Natural killer cell (primary cell): ENCODE data around the gene CEP170B. TPM values are rescaled to one million over a fixed set of nuclear protein-coding genes. Genes with fewer than 3 reads are reported as not detected.
A peak's percentile ranks its signal among the peaks of the same experiment; 100 is the strongest.
"Not testable (repeated sequence)": the region's sequence is repeated elsewhere in the genome, so short reads cannot be mapped to it uniquely, and the experiment has no call there.

Experiments
- ATAC-seq, 3 donors: fragments of 150-1000 bp in 2 of 3; fragments of 200-7000 bp in 1 of 3; cut with Tn5 transposase; 1 replicate in 1 of 3; 2 replicates in 2 of 3; pipeline ENCODE4 v1.10.0; 2021; ENCODE audit warnings: mild to moderate bottlenecking in 2 of 3, moderate library complexity in 2 of 3
- DNase-seq, 2 donors: peaks; one replicate each; pipeline versions ENCODE4 v3.0.0 to v3.0.0-alpha.2; 2013 to 2021; ENCODE audit warnings: mixed read lengths in 1 of 2
- H3K27ac ChIP-seq: one replicate; pipeline ENCODE4 v1.5.1; 2013; ENCODE audit warnings: mild to moderate bottlenecking, low read length
- H3K27me3 ChIP-seq: one replicate; pipeline ENCODE4 v1.6.1; 2013; ENCODE audit warnings: low read length; ENCODE audit not compliant: control insufficient read depth, insufficient read depth
- H3K36me3 ChIP-seq: one replicate; pipeline ENCODE4 v1.6.1; 2013; ENCODE audit warnings: low read length; ENCODE audit not compliant: control insufficient read depth, insufficient read depth
- H3K4me1 ChIP-seq: one replicate; pipeline ENCODE4 v1.6.1; 2013; ENCODE audit warnings: low read length; ENCODE audit not compliant: control insufficient read depth, insufficient read depth
- H3K4me3 ChIP-seq: one replicate; pipeline ENCODE4 v1.5.1; 2013; ENCODE audit warnings: low read length
- H3K9me3 ChIP-seq: one replicate; pipeline ENCODE4 v1.6.1; 2013; ENCODE audit warnings: low read length; ENCODE audit not compliant: control insufficient read depth, insufficient read depth
- H3K27ac Mint-ChIP-seq, 2 donors: one replicate each; pipeline ENCODE4 v1.8.0; 2022; ENCODE audit warnings: mild to moderate bottlenecking in 2 of 2, mixed read lengths in 2 of 2, moderate library complexity in 1 of 2
- H3K27me3 Mint-ChIP-seq, 2 donors: one replicate each; pipeline ENCODE4 v1.8.0; 2022; ENCODE audit warnings: low read depth in 2 of 2, mixed read lengths in 2 of 2
- H3K36me3 Mint-ChIP-seq: one replicate; pipeline ENCODE4 v1.8.0; 2022; ENCODE audit warnings: mixed read lengths
- H3K4me1 Mint-ChIP-seq, 2 donors: one replicate each; pipeline ENCODE4 v1.8.0; 2022; ENCODE audit warnings: mixed read lengths in 2 of 2
- H3K4me3 Mint-ChIP-seq: one replicate; pipeline ENCODE4 v1.8.0; 2022; ENCODE audit warnings: mild to moderate bottlenecking, moderate library complexity, mixed read lengths
- H3K9me3 Mint-ChIP-seq, 2 donors: one replicate each; pipeline ENCODE4 v1.8.0; 2022; ENCODE audit warnings: mixed read lengths in 2 of 2
- WGBS: methylation state at CpG from one replicate; pipeline ENCODE4 v1.1.7; 2013; ENCODE audit warnings: missing lambda C conversion rate; ENCODE audit not compliant: insufficient coverage; 5-methylcytosine and 5-hydroxymethylcytosine counted together
- intact Hi-C: fragments of 100-400 bp; cut with micrococcal nuclease; formaldehyde crosslinking; loops from one replicate; pipeline ENCODE4 v1.14.2; 2022
- total RNA-seq, 4 donors: library from RNA; stranded (reverse); fragments of 120-200 nt in 1 of 4; gene quantifications; one replicate each; pipeline versions ENCODE4 v1.2.3 to v1.2.4, GENCODE V29; 2013 to 2022
- TF ChIP-seq, protein P1 (sequence below): fragments of 200-600 bp; IDR thresholded peaks from one replicate; pipeline ENCODE4 v1.8.0; 2022; ENCODE audit warnings: antibody characterized with exemption

Gene CEP170B
- total RNA-seq, 3 donors from 2014 or later (not counting 1 experiment from before 2014, with no cell fraction given): 0.24 to 0.72 (median 0.30) TPM

DNA sequence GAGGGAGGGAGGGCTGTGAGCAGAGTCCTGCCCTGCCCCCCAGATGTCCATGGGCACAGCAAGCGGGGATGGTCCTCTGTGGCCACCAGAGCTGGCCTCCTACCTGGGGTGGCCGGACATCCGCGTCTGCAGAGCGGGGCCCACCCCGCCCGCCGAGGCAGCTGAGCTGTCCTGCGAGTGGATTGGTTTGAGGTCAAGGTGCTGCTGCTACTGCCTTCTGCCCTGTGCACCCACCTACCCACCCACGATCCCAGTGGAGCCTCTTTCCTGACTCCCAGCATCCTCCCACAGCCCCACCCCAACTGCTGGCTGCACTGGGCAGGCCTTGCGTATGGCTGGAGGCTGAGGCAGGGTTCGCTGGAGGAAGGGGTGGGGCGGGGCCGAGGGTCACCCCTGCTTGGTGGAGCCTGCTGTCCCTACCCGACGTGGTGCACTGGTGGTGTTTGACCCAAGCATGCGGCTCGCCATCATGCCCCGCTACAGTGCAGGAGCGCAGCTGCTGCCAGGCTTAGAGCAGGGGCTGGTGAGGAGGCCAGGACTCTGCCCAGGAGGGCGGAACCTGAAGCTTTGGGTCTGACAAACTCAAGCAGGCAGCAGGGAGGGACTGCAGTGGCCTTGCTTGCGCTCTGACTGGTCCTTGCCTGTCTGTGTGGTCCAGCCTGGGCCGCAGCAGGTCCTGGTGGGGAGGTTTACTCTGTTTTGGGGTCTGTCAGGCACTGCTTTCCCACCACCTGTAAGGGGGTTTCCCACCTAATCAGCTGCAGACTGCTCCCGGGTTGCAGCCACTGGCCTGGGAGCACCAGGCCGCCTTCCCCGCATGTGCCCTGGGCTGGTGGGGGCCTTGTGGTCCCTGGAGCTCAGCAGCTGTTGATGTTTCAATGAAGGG is 23.7 kb downstream of the CEP170B start:
- intact Hi-C loops: no loop called here
- Mint-ChIP-seq H3K4me1 (no peaks in the 10 kb centered on the region), H3K4me3 (no peak overlapping the region), H3K36me3 (no peaks in the 10 kb centered on the region), H3K27ac (no peak overlapping the region), H3K9me3 (no peaks in the 10 kb centered on the region), H3K27me3 (no peaks in the 10 kb centered on the region)
- no peaks in the 10 kb centered on the region for H3K36me3 ChIP-seq
- ATAC-seq (no peak), DNase-seq (peak in 1 of 2 donors; percentile 13)
- H3K4me3 ChIP-seq: no peak overlapping the region
- H3K27me3 ChIP-seq: no peaks in the 10 kb centered on the region
- H3K4me1 ChIP-seq: no peaks in the 10 kb centered on the region
- H3K27ac ChIP-seq: no peak overlapping the region
- TF ChIP-seq, protein P1, sequence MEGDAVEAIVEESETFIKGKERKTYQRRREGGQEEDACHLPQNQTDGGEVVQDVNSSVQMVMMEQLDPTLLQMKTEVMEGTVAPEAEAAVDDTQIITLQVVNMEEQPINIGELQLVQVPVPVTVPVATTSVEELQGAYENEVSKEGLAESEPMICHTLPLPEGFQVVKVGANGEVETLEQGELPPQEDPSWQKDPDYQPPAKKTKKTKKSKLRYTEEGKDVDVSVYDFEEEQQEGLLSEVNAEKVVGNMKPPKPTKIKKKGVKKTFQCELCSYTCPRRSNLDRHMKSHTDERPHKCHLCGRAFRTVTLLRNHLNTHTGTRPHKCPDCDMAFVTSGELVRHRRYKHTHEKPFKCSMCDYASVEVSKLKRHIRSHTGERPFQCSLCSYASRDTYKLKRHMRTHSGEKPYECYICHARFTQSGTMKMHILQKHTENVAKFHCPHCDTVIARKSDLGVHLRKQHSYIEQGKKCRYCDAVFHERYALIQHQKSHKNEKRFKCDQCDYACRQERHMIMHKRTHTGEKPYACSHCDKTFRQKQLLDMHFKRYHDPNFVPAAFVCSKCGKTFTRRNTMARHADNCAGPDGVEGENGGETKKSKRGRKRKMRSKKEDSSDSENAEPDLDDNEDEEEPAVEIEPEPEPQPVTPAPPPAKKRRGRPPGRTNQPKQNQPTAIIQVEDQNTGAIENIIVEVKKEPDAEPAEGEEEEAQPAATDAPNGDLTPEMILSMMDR: no peak
- WGBS: 91% methylated on average over 26 of the region's 26 CpGs
- H3K9me3 ChIP-seq: no peaks in the 10 kb centered on the region

DNA sequence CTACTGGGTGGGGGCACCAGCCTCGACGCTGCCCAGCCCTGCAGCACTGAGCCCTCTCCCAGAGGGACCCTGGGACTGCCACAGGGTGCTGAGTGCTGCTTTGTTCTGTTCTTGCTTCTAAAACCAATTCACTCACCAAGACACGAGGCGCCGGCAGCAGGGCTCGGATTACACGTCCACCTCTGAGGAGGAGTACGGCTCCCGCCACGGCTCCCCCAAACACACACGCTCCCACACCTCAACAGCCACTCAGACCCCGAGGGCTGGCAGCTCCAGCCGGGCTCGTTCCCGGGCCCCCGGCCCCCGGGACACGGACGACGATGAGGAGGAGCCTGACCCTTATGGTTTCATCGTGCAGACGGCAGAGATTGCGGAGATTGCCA is 24.3 kb downstream of the CEP170B start:
- H3K4me1 Mint-ChIP-seq: no peaks in the 10 kb centered on the region
- WGBS: 95% methylated on average over 23 of the region's 23 CpGs
- Histone ChIP-seq H3K27me3 (no peaks in the 10 kb centered on the region), H3K27ac (no peak overlapping the region), H3K36me3 (no peaks in the 10 kb centered on the region), H3K4me1 (no peaks in the 10 kb centered on the region), H3K4me3 (no peak overlapping the region), H3K9me3 (no peaks in the 10 kb centered on the region)
- H3K36me3 Mint-ChIP-seq: no peaks in the 10 kb centered on the region
- intact Hi-C loops: no loop called here
- DNase-seq (no peak), ATAC-seq (no peak)
- no peaks in the 10 kb centered on the region for H3K27me3 Mint-ChIP-seq
- H3K4me3 Mint-ChIP-seq: no peak overlapping the region
- H3K9me3 Mint-ChIP-seq: no peaks in the 10 kb centered on the region
- H3K27ac Mint-ChIP-seq: no peak overlapping the region
- TF ChIP-seq, protein P1: no peak

DNA sequence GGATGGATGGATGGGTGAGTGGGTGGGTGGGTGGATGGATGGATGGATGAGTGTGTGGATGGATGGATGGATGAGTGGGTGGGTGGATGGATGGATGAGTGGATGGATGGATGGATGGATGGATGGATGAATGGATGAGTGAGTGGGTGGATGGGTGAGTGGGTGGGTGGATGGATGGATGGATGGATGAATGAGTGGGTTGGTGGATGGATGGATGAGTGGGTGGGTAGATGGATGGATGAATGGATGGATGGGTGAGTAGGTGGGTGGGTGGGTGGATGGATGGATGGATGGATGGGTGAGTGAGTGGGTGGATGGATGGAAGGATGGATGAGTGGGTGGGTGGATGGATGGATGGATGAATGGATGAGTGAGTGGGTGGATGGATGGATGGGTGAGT is 25.2 kb downstream of the CEP170B start:
- H3K4me1 Mint-ChIP-seq, H3K4me3 ChIP-seq, ATAC-seq, intact Hi-C loops, H3K9me3 ChIP-seq, H3K36me3 ChIP-seq, H3K9me3 Mint-ChIP-seq, H3K27ac Mint-ChIP-seq, H3K27me3 ChIP-seq, H3K36me3 Mint-ChIP-seq, H3K4me1 ChIP-seq, H3K27ac ChIP-seq, H3K4me3 Mint-ChIP-seq, H3K27me3 Mint-ChIP-seq, DNase-seq: not testable (repeated sequence)

DNA sequence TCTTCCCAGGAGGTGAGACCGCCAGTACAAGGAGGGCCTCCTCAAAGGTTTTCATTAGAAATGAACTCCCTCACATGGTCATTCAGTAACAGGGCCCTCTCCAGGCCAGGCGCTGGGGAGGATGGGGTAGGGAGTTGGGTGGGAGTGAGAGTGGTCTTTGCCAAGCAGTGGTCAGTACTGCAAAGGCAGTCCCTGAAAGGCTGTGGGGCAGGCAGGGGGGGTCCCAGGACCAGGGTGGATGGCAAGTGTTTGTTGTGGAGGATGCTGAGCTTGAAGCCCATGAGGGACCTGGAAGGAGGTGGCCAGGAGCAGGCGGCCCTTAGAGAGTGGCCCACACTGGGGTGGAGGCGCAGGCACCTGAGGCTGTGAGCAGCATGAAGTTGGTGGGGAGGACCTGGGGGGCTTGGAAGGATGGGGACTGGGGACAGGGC is 26.1 kb downstream of the CEP170B start:
- DNase-seq (peak in 1 of 2 donors; percentile 12), ATAC-seq (no peak)
- intact Hi-C loops: no loop called here
- H3K27ac ChIP-seq: no peak overlapping the region
- no peak overlapping the region for H3K4me3 ChIP-seq
- H3K27me3 Mint-ChIP-seq: no peaks in the 10 kb centered on the region
- H3K27me3 ChIP-seq: no peaks in the 10 kb centered on the region
- H3K36me3 ChIP-seq: no peaks in the 10 kb centered on the region
- no peak overlapping the region for H3K27ac Mint-ChIP-seq
- H3K9me3 ChIP-seq: no peaks in the 10 kb centered on the region
- WGBS: 96% methylated on average over 4 of the region's 4 CpGs
- H3K4me3 Mint-ChIP-seq: no peak overlapping the region
- no peaks in the 10 kb centered on the region for H3K36me3 Mint-ChIP-seq
- TF ChIP-seq, protein P1: no peak
- no peaks in the 10 kb centered on the region for H3K4me1 ChIP-seq
- no peaks in the 10 kb centered on the region for H3K4me1 Mint-ChIP-seq
- H3K9me3 Mint-ChIP-seq: no peaks in the 10 kb centered on the region
